HL-60 (cell line): ENCODE results near the gene AKT3.
"Not testable (repeated sequence)": the region's sequence is repeated elsewhere in the genome, so short reads cannot be mapped to it uniquely, and the experiment has no call there.

Experiments
- DNase-seq, 2 experiments: peaks; one replicate each; pipeline ENCODE4 v3.0.0-alpha.2; 2010 to 2020; ENCODE audit warnings: low read depth in 1 of 2, low spot score in 1 of 2
- H3K27ac ChIP-seq: fragments of 250-450 bp; sonication (Bioruptor Pico); replicated peaks from 2 replicates; pipeline ENCODE4 v1.5.1; 2020; ENCODE audit warnings: mild to moderate bottlenecking, moderate library complexity
- H3K27me3 ChIP-seq: fragments of 250-450 bp; sonication (Bioruptor Pico); 2 replicates; pipeline ENCODE4 v1.5.1; 2021; ENCODE audit warnings: mild to moderate bottlenecking, moderate library complexity; ENCODE audit not compliant: insufficient read depth, poor library complexity, severe bottlenecking
- H3K4me3 ChIP-seq: replicated peaks from 2 replicates; pipeline ENCODE4 v1.5.1; 2011; ENCODE audit warnings: mild to moderate bottlenecking, control low read depth, low read length; ENCODE audit not compliant: insufficient read depth
- CTCF ChIP-seq: IDR thresholded peaks from one replicate; pipeline ENCODE4 v1.5.1; 2011; ENCODE audit warnings: low read length, control low read depth, inconsistent platforms; ENCODE audit not compliant: insufficient read depth
- GABPA ChIP-seq: IDR thresholded peaks from 2 replicates; pipeline ENCODE4 v1.6.1; 2012; ENCODE audit warnings: low read depth
- POLR2AphosphoS5 ChIP-seq: IDR thresholded peaks from 2 replicates; pipeline ENCODE4 v1.6.1; 2012; ENCODE audit warnings: low read depth
- REST ChIP-seq: IDR thresholded peaks from 2 replicates; pipeline ENCODE4 v1.6.1; 2012; ENCODE audit warnings: low read depth; ENCODE audit not compliant: insufficient replicate concordance
- SPI1 ChIP-seq: IDR thresholded peaks from 2 replicates; pipeline ENCODE4 v1.6.1; 2012; ENCODE audit warnings: low read depth, mild to moderate bottlenecking, borderline replicate concordance

Gene AKT3

GRCh38 chr1:243884603-243885002 lies 34.6 kb upstream of the AKT3 start:
- Histone ChIP-seq H3K27me3 (no peaks in the 10 kb centered on the region), H3K27ac (no peak overlapping the region), H3K4me3 (no peak overlapping the region)
- no peak for TF ChIP-seq GABPA
- TF ChIP-seq REST: no peak
- TF ChIP-seq SPI1: no peak
- TF ChIP-seq CTCF: no peak
- no peak for TF ChIP-seq POLR2AphosphoS5
- DNase-seq: no peak

- DNase-seq: no peak
- TF ChIP-seq REST (no peak), GABPA (no peak), POLR2AphosphoS5 (no peak)
- Histone ChIP-seq H3K27me3 (no peaks in the 10 kb centered on the region), H3K27ac (no peak overlapping the region), H3K4me3 (no peak overlapping the region)
Measured at GRCh38 chr1:243883551-243883950, 33.5 kb upstream of the AKT3 start.

- no peak for DNase-seq
- no peak for TF ChIP-seq REST
- TF ChIP-seq POLR2AphosphoS5: no peak
- no peak for TF ChIP-seq CTCF
- TF ChIP-seq SPI1: no peak
- TF ChIP-seq GABPA: no peak
Measured at GRCh38 chr1:243882276-243882675, 32.2 kb upstream of the AKT3 start.

GRCh38 chr1:243877058-243877457 lies 27.0 kb upstream of the AKT3 start:
- H3K4me3 ChIP-seq, H3K27me3 ChIP-seq, DNase-seq, H3K27ac ChIP-seq: not testable (repeated sequence)

More at GRCh38 chr1:243882276-243882675, 32.2 kb upstream of the AKT3 start:
- Histone ChIP-seq H3K27ac (no peak overlapping the region), H3K27me3 (no peaks in the 10 kb centered on the region), H3K4me3 (no peak overlapping the region)
